GM19372 (cell line): Measurements from ENCODE around the gene ZSWIM9.

ENCODE experiments used
- ATAC-seq: cut with Tn5 transposase; IDR thresholded peaks from one replicate; pipeline ENCODE4 v1.9.1; 2021; ENCODE audit warnings: mild to moderate bottlenecking, low read depth, moderate library complexity; ENCODE audit not compliant: unreplicated experiment

The ZSWIM9 gene

GRCh38 chr19:48169939-48170803 lies at the start of gene ZSWIM9, which contains the start of gene LIG1:
Gene ZSWIM9 (plus strand): TSS chr19:48170680. CDS start chr19:48171803, 1,123 bp downstream.
Gene LIG1 (minus strand): TSS chr19:48170344. CDS start chr19:48165566, 4,778 bp downstream.
- peak; percentile 83 for ATAC-seq

GRCh38 chr19:48121066-48121465 lies 49.4 kb upstream of the ZSWIM9 start:
- no peak for ATAC-seq

- ATAC-seq, result no peak
Observed at GRCh38 chr19:48121909-48122371, 48.5 kb upstream of the ZSWIM9 start.

GRCh38 chr19:48122421-48122820 lies 48.1 kb upstream of the ZSWIM9 start:
- ATAC-seq, result no peak

GRCh38 chr19:48123907-48124651 lies 46.4 kb upstream of the ZSWIM9 start:
- ATAC-seq, result no peak

GRCh38 chr19:48127561-48127960 lies 42.9 kb upstream of the ZSWIM9 start:
- ATAC-seq, result no peak

GRCh38 chr19:48133094-48133493 lies 37.4 kb upstream of the ZSWIM9 start:
- ATAC-seq, result no peak

GRCh38 chr19:48135411-48135810 lies 35.1 kb upstream of the ZSWIM9 start:
- ATAC-seq, result no peak

GRCh38 chr19:48136547-48136946 lies 33.9 kb upstream of the ZSWIM9 start:
- no peak for ATAC-seq

GRCh38 chr19:48137411-48137810 lies 33.1 kb upstream of the ZSWIM9 start:
- no peak for ATAC-seq

- ATAC-seq, result no peak
Observed at GRCh38 chr19:48139053-48139452, 31.4 kb upstream of the ZSWIM9 start.

- ATAC-seq, result no peak
Observed at GRCh38 chr19:48147597-48148175, 22.8 kb upstream of the ZSWIM9 start.

GRCh38 chr19:48148576-48148975 lies 21.9 kb upstream of the ZSWIM9 start:
- no peak for ATAC-seq

- ATAC-seq, result no peak
Observed at GRCh38 chr19:48149430-48149829, 21.1 kb upstream of the ZSWIM9 start.

- no peak for ATAC-seq
Observed at GRCh38 chr19:48152551-48152950, 17.9 kb upstream of the ZSWIM9 start.

- no peak for ATAC-seq
Observed at GRCh38 chr19:48154003-48154402, 16.5 kb upstream of the ZSWIM9 start.

- no peak for ATAC-seq
Observed at GRCh38 chr19:48158210-48158790, 12.2 kb upstream of the ZSWIM9 start.

- ATAC-seq, result no peak
Observed at GRCh38 chr19:48168689-48169088, 1.8 kb upstream of the ZSWIM9 start.

GRCh38 chr19:48169578-48169938 lies 922 bp upstream of the ZSWIM9 start:
- ATAC-seq, result peak; percentile 28

- ATAC-seq, result no peak
Observed at GRCh38 chr19:48170817-48171347, 402 bp downstream of the ZSWIM9 start.
